HG03159 (cell line): ENCODE results near the gene FKBP6.
A peak's percentile ranks its signal among the peaks of the same experiment; 100 is the strongest.
"Not testable (repeated sequence)": the region's sequence is repeated elsewhere in the genome, so short reads cannot be mapped to it uniquely, and the experiment has no call there.

Source experiments
- ATAC-seq: cut with Tn5 transposase; IDR thresholded peaks from one replicate; pipeline ENCODE4 v1.9.1; 2021; ENCODE audit warnings: mild to moderate bottlenecking, moderate library complexity; ENCODE audit not compliant: unreplicated experiment

Gene FKBP6

GRCh38 chr7:73323434-73324080 is 4.4 kb upstream of the FKBP6 start:
- ATAC-seq, result not testable (repeated sequence)

DNA sequence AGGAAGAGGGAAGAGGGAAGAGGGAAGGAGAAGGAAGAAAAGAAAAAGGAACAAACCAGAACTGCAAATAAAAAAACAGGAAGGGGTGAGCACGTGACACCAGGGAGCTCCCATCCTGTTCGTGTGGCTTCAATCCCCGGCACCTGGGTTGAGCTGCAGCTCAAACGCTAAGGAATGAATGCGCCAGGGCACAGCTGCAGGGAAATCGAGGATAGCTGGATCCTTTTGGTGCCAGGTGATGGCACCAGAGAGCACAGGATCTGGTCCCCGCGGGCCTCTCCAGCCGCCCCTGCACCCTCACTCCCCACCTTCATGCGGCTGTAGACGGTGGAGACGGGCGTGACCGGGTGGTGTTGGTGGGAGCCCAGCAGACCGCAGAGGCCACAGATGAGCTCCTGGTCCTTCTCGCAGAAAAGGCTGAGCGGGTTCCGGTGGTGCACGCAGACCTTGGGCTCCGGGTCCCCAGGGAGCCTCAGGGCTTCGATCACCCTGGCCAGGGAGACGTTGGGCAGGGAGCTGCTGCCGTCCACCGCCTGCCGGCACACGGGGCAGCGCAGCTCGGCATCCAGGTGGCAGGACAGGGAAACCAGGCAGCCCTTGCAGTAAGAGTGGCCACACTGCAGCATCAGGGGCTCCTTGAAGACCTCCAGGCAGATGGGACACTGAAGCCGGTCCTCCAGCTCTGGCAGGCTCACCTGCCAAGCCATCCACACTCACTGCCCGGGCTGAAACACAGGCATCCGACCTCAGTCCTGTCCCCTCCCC is 3.7 kb upstream of the FKBP6 start:
- peak; percentile 50 for ATAC-seq

DNA sequence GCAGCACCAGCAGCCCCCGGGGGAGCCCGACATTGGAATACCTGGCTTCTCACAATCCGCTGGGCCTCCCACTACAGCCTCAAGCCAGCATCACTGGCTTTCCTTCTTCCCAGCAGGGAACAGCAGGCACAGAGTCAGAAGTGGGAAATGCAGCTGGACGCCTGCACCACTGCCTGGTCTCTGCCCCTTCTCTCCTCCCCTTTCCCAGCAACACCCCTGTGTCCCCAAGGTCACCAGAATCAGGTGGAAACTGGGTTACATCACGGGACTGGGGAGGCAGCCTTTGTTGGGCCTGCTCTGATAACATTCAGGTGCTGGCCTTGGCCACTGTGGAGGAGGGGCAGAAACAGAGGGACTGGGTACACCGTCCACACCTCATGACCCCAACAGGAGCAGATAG is 2.5 kb upstream of the FKBP6 start:
- ATAC-seq, result not testable (repeated sequence)

DNA sequence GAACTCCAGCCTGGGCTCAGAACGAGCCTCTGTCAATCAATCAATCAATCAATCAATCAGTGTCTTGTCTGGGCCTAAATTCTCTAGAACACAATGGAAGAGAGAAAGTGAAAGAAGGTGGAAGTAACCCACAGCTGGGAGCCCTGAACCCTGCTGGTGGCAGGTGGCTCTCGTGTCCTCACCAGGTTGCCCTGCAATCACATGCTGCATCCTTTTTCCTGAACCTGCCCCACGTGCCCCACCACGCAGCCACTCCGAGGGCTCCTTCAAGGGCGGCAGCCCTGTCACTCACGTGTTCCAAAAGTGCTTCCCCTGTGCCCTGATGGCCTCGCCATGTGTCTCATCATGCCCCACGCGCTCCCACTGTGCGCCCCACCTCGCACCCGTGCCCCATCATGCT is 512 bp upstream of the FKBP6 start:
- ATAC-seq, result not testable (repeated sequence)

DNA sequence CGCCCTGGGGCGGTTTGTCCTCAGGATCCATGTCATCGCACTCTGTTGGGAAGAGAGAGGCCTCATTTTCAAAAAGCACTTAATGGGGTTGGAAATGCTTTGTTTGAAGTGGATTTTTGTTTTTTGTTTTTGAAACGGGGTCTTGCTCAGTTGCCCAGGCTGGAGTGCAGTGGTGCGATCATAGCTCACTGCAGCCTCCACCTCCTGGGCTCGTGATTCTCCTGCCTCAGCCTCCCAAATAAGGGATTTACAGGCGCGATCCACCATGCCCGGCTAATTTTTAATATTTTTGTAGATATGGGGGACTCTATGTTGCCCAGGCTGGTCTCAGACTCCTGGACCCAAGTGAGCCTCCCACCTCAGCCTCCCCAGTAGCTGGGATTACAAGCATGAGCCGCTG is 735 bp downstream of the FKBP6 start:
- ATAC-seq, result no peak

DNA sequence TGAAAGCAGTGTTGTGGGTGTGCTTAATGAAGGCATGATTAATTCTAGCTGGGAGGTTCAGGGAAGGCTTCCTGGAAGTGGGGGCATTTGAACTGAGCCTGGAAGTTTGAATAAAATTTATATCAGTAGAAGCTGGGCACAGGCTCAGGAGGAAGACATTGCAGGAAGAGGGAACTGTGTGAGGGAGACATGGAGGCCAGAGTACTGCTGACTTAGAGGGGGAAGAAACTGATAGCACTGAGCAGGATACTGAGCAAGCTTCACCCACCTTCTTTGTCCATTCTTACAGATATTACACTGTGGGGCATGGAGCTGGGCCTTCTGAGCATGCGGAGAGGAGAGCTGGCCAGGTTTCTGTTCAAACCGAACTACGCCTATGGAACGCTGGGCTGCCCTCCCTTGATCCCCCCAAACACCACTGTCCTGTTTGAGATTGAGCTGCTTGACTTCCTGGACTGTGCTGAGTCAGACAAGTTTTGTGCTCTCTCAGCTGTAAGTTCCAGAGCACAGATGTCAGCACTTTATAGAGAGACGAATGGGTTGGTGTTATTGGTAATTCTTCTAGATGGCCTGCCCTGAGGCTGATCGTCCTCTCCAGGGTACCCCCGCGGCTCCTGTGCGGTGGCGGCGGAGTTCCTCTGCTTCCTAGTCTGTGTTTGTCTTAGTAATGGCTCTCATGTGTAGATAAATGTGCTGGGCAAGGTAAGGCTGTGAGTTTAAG is 2.1 kb downstream of the FKBP6 start:
- no peak for ATAC-seq

DNA sequence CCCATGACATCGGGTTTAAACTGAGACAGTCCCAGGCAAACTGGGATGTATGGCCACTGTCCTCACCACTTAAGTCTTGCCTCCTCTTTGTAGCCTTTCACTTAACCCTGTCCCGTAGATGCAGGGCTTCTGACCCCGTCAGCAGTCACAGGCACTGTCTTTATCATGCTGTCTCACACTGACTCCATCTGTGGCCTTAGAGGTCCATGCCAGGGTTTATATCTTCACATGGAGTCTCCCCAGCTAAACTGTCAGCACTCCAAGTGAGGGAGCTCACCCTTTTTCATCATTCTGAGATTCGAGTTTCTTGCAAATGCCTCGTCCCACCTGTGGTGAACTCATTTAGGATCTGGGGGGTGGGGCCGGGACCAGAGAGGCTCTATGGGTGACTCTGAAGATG is 2.8 kb downstream of the FKBP6 start:
- ATAC-seq, result no peak

DNA sequence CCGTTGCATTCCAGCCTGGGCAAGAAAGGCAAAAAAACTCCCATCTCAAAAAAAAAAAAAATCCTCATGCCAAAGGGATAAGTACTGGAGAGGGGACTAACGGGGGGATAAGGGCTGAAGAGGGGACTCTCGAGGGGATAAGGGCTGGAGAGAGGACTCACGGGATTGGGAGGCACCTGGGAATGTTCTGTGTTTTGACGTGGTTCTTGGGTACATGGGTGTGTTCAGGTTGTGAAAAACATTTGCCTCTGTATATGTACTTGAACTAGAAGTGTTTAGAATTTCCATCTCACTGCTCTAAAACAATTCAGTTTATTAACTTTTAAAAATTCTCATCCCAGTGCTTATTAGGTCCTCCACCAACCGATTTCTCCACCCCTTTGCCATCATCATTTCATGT is 4.5 kb downstream of the FKBP6 start:
- ATAC-seq, result no peak

GRCh38 chr7:73338321-73338720 is 10.4 kb downstream of the FKBP6 start:
- no peak for ATAC-seq

GRCh38 chr7:73340514-73340913 is 12.6 kb downstream of the FKBP6 start:
- no peak for ATAC-seq

DNA sequence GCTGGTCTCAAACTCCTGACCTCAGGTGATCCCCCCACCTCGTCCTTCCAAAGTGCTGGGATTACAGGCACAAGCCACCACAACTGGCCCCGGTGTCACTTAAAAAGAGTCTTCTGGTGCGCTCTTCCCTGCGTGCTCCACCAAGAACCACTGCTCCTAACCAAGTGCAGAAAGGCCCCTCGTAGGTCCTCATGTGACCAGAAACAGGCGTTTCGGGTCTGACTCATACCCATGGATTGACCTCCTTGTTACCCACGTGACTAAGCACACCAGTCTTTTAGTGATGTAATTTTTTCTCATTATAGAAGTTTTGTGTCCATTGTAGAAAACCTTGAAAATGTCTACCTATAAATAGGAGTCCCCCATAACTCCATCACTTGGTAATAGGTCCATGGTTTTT is 13.9 kb downstream of the FKBP6 start:
- ATAC-seq, result no peak

GRCh38 chr7:73342645-73343044 is 14.7 kb downstream of the FKBP6 start:
- ATAC-seq, result no peak

DNA sequence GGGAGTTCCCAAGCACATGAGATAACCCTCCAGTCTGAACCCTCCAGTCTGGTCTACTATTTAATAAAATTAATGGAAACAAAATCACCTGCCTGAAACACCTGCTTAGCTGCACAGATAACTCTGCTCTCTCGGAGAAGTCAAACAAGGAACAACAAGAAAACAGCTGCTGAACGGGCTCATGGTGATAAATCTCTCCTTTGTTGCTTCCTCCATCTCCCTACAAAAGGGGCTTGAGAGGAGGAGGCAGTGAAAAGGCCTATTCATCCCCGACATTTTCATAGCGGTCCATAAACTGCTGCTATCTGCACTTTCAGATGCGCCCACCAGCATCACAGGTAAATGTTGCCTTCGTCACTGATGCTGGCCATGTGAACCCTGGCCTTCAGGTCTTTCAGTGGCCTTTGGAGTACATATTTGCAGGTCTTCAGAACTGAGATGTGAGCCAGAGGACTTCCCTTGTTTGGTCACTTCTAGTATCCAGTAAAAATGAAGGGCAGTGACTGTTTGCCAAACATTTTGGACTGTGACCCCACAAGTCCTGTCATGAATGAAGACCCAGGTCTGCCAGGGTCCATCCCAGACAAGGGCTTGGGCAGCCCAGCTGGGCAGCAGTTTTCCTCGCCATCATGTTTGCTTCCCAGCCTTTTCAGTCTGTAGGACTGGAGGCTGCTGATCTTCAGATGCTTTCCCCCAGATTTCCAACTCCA is 15.9 kb downstream of the FKBP6 start:
- ATAC-seq, result no peak

DNA sequence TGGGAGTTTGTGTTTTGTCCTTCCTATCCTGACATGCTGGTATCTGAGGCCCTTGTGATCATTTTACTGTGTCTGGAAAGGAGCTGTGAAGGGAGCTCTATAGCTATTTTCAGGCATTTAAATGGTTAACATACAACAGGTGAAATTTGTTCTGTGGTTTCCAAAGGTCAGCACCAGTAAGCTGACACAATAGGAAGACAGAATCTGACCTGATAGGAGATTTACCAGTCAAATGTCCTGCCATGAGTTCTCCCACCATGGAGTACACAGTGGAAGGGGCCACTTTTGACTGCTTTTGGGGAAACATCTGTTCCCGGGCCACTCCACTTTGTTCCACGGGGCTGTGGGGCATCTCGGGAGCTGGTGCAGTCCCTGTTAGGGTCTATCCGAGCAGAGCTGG is 17.6 kb downstream of the FKBP6 start:
- no peak for ATAC-seq

DNA sequence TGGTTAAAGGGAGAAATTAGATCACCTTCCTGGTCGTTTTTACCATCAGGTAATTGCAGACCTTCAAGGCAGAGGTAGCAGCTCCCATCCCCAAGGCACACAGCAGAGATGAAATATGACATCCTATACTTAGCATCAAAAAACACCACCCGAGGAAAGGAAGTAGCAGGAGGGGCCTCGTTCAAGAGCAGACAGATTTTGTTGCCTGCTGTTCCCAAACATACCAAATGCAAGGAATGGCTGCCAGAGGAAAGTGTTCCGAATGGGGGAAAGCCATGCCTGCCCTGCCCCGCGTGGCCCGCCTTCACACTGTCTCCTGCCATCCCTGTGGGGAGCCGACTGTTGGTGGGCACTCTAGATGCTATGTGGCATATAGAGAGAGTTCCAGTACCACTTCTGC is 18.0 kb downstream of the FKBP6 start:
- ATAC-seq, result no peak

DNA sequence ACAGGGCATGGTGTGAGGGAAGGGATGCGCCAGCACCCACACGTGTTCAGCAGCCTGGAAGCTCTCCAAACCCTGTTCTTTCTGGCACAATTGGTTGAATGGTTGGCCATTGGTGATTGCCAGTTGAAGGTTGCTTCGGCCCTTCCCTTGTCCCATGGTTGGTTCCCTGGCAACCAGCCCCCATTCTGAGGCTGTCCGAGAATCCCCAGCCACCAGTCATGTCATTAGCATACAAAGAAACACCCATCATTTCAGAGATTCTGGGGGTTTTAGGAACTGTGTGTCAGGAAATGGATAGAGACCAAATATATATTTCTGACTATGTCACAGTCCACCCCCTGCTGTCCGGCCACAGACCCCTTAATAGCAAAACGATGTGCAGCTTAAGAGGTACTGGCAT is 21.8 kb downstream of the FKBP6 start:
- ATAC-seq, result no peak

- no peak for ATAC-seq
Measured at GRCh38 chr7:73350306-73351068, 22.5 kb downstream of the FKBP6 start.

GRCh38 chr7:73351447-73352167 is 23.6 kb downstream of the FKBP6 start:
- no peak for ATAC-seq

GRCh38 chr7:73352784-73353183 is 24.8 kb downstream of the FKBP6 start:
- ATAC-seq, result no peak

- ATAC-seq, result no peak
Measured at GRCh38 chr7:73353243-73353642, 25.3 kb downstream of the FKBP6 start.
